ENCODE results near the gene CCDC197.

CCDC197 gene

DNA sequence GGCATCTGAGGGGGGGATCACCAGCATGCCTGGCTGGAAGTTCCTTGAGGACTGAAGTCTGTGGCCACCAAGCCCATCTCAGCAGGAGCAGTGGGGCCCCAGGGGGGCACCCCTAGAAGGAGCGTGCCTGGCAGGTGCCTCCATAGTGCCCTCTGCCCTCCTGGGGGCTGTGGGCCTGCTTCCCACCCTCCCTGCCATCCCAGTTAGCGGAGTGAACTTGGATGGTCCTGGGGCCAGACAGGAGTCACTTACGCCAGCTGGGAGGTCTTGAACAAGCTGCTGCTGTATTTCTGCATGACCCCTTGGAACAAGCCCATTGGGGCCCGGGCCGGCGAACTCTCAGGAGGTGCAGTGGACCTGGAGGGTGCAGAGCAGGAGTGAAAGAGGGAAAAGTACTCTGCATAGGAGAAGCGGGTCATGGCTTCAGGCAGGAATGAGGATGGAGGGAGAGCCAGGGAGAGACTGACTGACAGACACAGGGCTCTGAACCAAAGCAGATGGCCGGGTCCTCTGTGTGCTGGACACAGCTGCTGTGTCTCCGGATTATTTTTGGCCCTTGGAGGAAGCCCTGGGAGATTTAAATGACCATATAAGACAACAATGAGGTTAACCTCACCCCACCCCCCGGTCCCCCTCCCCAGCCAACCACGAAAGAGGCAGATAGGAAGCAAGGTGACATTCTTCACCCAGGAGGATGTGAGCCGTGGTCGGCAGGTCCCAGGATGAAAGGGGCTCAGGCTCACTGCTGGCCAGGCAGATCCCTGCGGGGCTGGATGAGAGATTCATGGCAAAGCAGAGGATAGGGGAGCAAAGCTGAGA lies 40.4 kb upstream of the CCDC197 start:
- DNase-seq (ENCODE audit: insufficient read length) = no peak
- peak; percentile 21 for FAIRE-seq
- TF ChIP-seq TAF1 (IDR thresholded peaks at IDR 0.05; ENCODE audit: borderline replicate concordance, low read depth, low read length) = peak; percentile 11; the same call in 1 of the 2 replicates
- peak; percentile 56; the same call in 1 of the 2 replicates for TF ChIP-seq POLR2AphosphoS5 (IDR thresholded peaks at IDR 0.05; ENCODE audit: low read depth, low read length)
- TF ChIP-seq POLR2A (IDR thresholded peaks at IDR 0.05; ENCODE audit: low read depth, low read length) = peak; percentile 22; the same call in 1 of the 2 replicates

DNA sequence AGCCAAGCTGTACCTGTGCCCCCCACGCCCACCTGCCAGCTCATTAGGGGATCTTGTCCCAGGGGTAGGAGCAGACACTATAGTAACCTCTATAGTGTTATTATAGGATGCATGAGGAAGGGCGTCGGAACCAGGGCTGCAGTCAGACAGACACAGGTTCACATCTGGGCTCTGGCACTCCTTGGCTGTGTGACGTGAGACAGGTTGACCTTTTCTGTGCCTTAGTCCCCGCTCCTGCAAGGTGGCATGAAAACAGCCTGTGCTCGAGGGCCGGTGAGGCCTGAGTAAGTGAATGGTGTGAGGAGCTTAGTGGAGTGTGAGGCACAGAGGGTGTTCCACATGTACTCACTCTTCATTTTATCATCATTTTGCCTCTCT lies 39.8 kb upstream of the CCDC197 start:
- no peak for TF ChIP-seq POLR2AphosphoS5 (IDR thresholded peaks at IDR 0.05; ENCODE audit: low read depth, low read length)
- TF ChIP-seq POLR2A (IDR thresholded peaks at IDR 0.05; ENCODE audit: low read depth, low read length) = no peak
- no peak for TF ChIP-seq TAF1 (IDR thresholded peaks at IDR 0.05; ENCODE audit: borderline replicate concordance, low read depth, low read length)
- FAIRE-seq (peak; percentile 24), DNase-seq (ENCODE audit: insufficient read length) (no peak)

DNA sequence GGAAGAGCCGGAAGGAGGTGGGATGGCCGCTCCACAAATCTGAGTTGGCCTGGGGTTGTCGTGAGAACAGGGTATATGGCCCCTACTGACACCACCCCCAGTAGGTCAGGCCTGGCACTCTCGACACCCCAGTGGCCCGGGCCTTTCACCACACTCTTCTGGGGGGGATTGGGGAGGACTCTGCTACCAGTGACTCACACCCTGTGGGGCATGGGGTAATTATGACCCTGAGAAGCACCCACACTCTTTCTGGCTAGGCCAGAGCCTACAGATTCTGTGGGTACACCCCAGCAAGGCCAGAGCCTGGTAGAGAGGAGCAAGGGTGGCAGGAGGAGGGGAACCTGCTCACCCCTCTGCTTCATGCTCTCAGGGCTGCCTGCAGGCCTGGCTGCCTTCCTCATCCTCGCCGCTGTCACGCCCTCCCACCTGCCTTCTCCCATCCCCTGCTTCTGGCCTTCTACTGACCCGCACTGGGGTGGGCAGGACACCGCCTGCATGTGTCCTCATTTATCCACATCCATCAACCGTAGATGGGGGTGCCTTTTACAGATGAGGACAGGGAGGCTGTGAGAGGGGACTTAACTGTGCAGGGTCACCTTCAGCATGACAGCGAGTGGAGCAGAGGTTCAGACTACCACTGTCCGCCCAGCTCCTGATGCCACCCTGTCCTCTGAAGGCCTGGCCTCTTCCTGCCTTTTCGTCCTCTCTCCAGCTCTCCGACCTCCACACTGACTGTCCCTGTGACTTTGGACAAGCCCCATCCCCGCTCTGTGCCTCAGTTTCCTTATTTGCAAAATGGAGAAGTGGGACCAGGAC lies 39.1 kb upstream of the CCDC197 start:
- TF ChIP-seq POLR2AphosphoS5 (IDR thresholded peaks at IDR 0.05; ENCODE audit: low read depth, low read length) (no peak; the same call in 1 of the 2 replicates), POLR2A (IDR thresholded peaks at IDR 0.05; ENCODE audit: low read depth, low read length) (peak; percentile 32; the same call in 1 of the 2 replicates)
- peak; percentile 21 for FAIRE-seq

DNA sequence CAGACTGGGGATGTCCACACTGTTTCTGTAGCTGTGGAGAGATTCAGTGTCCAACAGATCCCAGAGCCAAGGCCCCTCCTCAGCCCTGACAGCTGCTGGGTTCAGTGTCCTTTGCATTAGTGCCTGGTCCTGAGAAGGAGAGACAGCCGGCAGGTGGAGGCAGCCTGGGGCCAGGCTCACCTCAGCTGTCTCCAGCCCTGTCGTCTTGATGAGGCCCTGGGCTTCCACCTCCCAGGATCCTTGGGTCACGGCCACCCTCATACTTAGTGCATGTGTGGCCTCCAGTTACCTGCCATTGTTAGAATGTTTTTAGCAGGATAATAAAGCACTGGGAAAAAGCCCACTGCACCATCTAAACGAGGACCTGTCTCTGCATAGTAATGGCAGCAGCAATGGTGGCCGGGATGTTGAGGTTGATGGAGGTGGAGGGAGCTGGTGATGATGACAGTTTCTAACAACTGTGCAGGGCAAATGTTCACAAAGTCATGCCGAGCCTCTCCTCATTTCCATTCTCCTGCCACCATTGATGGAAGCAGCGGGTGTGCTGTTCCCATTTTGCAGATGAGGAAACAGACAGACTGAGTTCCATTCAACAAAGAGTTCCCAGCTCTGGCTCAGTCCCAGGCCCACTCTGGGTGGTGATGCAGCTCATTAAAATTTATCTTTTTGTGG lies 38.4 kb upstream of the CCDC197 start:
- FAIRE-seq = peak; percentile 40
- no peak for DNase-seq (ENCODE audit: insufficient read length)
- peak; percentile 31; the same call in 1 of the 2 replicates for TF ChIP-seq POLR2AphosphoS5 (IDR thresholded peaks at IDR 0.05; ENCODE audit: low read depth, low read length)
- no peak for TF ChIP-seq TAF1 (IDR thresholded peaks at IDR 0.05; ENCODE audit: borderline replicate concordance, low read depth, low read length)
- peak; percentile 47; the same call in 1 of the 2 replicates for TF ChIP-seq POLR2A (IDR thresholded peaks at IDR 0.05; ENCODE audit: low read depth, low read length)

More for the DNA sequence above, 39.1 kb upstream of the CCDC197 start:
- DNase-seq (ENCODE audit: insufficient read length) = no peak

DNA sequence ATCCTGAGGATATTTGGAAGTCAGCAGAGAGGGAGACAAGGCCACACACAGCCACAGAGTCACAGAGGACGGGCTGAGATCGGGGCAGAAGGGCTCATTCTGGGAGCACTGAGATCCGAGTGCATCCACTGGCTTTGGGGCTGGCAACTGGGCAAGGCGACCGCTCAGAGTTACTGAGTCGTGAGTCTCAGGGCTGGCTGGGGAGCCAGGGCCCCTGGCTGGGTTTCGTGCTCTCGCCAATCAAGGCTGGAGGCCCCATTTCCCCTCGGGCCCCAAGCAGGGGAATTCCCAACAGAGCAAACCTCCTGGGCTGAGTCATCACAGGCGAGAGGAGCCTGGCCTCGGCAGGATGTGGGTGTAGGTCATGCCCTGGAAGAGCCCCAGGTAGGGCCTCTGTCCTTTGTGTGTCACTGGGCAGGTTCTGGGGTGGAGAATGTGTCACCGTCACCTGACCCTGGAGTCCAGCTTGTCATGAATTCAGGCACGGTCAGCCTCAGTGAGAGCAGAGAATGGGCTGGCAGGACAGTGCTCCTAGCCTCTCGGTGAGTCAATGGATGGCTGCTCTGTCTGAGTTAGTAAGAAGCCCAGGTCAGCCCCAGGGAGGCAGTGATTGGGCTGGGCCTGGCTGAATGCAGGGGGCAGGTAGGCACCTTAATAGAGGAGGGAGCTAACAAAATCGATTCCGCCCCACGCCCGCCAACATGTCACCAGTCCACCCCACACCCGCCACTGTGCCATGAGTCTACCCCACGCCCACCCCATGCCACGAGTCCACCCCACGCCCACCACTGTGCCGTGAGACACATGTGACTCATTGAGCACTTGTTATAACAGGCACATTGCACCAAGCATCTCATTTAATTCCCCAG lies 37.6 kb upstream of the CCDC197 start:
- DNase-seq (ENCODE audit: insufficient read length) (peak; percentile 92), FAIRE-seq (peak; percentile 96)
- TF ChIP-seq POLR2A (IDR thresholded peaks at IDR 0.05; ENCODE audit: low read depth, low read length) = peak; percentile 93
- TF ChIP-seq TAF1 (IDR thresholded peaks at IDR 0.05; ENCODE audit: borderline replicate concordance, low read depth, low read length) = peak; percentile 90
- peak; percentile 94 for TF ChIP-seq POLR2AphosphoS5 (IDR thresholded peaks at IDR 0.05; ENCODE audit: low read depth, low read length)

DNA sequence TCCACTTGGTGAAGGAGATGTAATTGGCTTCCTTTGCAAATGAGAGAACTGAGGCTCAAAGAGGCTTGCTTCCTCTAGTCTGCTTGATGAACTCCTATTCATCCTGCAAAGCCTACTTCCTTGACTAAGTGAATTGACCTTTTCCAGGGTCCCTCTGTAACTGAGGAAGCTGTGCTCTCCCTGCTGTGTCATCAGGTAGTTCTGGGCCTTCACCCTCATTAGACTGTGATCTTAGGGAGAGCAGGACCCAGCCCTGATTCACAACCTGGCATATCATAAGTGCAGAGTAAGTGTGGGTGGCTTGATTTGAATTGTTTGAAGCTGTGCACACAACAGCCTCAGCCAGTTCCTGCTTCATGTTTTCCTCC lies 37.0 kb upstream of the CCDC197 start:
- no peak for TF ChIP-seq POLR2AphosphoS5 (IDR thresholded peaks at IDR 0.05; ENCODE audit: low read depth, low read length)
- TF ChIP-seq POLR2A (IDR thresholded peaks at IDR 0.05; ENCODE audit: low read depth, low read length) = no peak
- no peak for TF ChIP-seq TAF1 (IDR thresholded peaks at IDR 0.05; ENCODE audit: borderline replicate concordance, low read depth, low read length)
- FAIRE-seq (peak; percentile 64), DNase-seq (ENCODE audit: insufficient read length) (no peak)

DNA sequence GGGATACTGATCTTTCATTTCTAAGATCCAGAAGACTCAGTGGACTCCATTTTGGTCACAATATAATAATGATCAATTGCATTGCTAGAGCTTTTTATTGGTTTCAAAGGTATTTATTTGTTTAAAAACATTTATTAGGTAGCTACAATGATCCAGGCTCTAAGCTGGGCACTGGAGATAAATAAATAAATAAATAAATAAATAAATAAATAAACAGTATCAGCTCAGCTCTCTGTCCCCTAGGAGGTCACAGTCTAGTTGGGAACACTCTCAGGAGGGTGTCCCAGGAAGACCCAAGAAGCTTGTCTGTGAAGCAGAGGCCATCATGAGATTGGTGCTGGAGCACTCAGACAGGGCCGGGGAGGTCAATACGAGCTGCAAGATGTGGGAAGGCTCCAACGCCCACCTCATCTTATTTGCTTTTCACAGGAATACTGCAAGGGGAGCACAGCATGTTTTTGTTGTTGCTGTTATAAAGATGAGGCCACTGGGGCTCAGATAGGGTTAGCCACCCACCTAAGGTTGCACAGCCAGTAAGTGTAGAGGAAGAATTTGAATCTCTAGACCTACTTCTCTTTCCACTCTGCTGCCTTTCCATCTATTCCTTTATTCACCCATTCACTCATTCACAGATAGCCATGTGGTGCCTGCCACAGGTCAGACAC lies 36.2 kb upstream of the CCDC197 start:
- DNase-seq (ENCODE audit: insufficient read length) = no peak
- no peak for FAIRE-seq
- TF ChIP-seq POLR2A (IDR thresholded peaks at IDR 0.05; ENCODE audit: low read depth, low read length) (no peak), POLR2AphosphoS5 (IDR thresholded peaks at IDR 0.05; ENCODE audit: low read depth, low read length) (no peak), TAF1 (IDR thresholded peaks at IDR 0.05; ENCODE audit: borderline replicate concordance, low read depth, low read length) (no peak)

DNA sequence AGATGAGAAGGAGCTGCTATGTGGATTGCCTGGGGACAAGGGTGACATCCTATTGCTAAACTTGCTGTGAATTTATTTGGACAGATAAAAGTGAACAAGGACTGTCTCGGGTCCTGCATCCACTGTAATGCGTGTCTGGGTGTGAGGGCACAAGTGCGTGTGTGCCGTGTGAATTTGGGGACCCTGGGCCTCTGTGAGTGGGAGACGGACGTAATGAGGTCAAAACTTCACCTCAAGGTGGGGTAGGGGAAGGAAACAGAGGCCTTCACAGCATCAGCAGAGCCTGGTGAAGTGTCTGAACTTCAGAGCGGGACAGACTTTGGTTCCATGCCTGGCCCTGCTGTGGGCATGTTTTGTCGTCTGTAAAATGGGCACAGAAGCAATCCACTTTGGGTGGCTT lies 35.5 kb upstream of the CCDC197 start:
- no peak for DNase-seq (ENCODE audit: insufficient read length)
- no peak for TF ChIP-seq POLR2AphosphoS5 (IDR thresholded peaks at IDR 0.05; ENCODE audit: low read depth, low read length)
- no peak for TF ChIP-seq TAF1 (IDR thresholded peaks at IDR 0.05; ENCODE audit: borderline replicate concordance, low read depth, low read length)
- TF ChIP-seq POLR2A (IDR thresholded peaks at IDR 0.05; ENCODE audit: low read depth, low read length) = no peak
- FAIRE-seq = no peak

DNA sequence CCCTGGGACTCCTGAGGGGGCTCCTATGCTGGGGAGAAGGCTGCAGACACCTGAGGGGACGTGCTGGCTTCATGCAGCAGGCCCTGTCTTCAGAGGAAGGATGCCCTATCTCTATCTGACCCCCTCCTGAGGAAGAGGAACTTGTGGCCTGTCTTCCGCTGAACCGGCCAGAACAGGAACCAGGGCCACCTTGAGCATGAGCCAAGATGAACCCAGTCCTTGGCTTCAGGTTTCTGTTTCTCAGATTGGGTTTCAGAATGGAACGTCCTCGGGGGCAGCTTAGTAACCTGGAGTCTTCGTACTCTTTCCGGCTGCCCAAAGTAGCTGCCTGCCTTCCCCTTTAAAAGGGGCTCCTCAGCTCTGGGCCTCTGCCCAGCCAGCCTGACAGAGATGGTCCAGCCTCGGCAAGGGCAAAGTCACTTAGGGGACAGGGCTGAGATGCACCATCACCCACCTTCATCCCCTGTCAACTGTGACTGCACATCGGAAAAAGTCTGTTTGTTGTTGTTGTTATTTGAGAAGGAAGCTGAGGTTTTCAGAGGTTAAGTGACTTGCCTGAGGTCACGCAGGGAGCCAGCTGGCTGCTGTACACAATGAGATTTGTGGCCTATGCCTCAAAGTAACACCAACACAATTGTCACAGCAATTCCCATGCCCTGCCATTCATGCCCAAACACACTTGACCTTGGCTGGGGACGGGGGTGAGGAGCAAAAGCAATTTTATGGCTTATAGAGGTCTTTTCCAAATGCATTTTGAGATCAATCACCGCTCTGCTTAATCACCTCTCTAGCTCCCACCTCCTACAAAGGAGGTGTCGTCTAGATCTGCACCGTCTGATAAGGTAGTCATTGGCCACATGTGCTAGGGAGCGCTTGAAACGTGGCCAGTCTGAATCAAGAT lies 34.1 kb upstream of the CCDC197 start:
- FAIRE-seq (peak; percentile 93), DNase-seq (ENCODE audit: insufficient read length) (no peak)
- TF ChIP-seq POLR2AphosphoS5 (IDR thresholded peaks at IDR 0.05; ENCODE audit: low read depth, low read length) (peak; percentile 49; the same call in 1 of the 2 replicates), POLR2A (IDR thresholded peaks at IDR 0.05; ENCODE audit: low read depth, low read length) (no peak), TAF1 (IDR thresholded peaks at IDR 0.05; ENCODE audit: borderline replicate concordance, low read depth, low read length) (no peak)
